ENCODE data around the gene ASPM.

- TF ChIP-seq, protein P1, sequence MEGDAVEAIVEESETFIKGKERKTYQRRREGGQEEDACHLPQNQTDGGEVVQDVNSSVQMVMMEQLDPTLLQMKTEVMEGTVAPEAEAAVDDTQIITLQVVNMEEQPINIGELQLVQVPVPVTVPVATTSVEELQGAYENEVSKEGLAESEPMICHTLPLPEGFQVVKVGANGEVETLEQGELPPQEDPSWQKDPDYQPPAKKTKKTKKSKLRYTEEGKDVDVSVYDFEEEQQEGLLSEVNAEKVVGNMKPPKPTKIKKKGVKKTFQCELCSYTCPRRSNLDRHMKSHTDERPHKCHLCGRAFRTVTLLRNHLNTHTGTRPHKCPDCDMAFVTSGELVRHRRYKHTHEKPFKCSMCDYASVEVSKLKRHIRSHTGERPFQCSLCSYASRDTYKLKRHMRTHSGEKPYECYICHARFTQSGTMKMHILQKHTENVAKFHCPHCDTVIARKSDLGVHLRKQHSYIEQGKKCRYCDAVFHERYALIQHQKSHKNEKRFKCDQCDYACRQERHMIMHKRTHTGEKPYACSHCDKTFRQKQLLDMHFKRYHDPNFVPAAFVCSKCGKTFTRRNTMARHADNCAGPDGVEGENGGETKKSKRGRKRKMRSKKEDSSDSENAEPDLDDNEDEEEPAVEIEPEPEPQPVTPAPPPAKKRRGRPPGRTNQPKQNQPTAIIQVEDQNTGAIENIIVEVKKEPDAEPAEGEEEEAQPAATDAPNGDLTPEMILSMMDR (IDR thresholded peaks at IDR 0.05; ENCODE audit: insufficient read depth, low read length, poor library complexity, severe bottlenecking) = no peak
- no peak for TF ChIP-seq EZH2phosphoT487 (conservative IDR thresholded peaks at IDR 0.05; ENCODE audit: low read length)
Observed at GRCh38 chr1:197081117-197081753, 65.2 kb downstream of the ASPM start.
